Neural progenitor cell (in vitro differentiated cells): ENCODE data around the gene USP32.
"Not testable (repeated sequence)": the region's sequence is repeated elsewhere in the genome, so short reads cannot be mapped to it uniquely, and the experiment has no call there.

ENCODE experiments used
- EZH2 ChIP-seq: fragments of 200-600 bp; sonication (generic); IDR thresholded peaks from 2 replicates; pipeline ENCODE4 v1.6.1; 2017; ENCODE audit warnings: antibody characterized with exemption, mild to moderate bottlenecking, moderate library complexity
- TF ChIP-seq, protein P1 (sequence below): fragments of 200-600 bp; sonication (generic); IDR thresholded peaks from 2 replicates; pipeline ENCODE4 v1.5.1; 2017; ENCODE audit warnings: antibody characterized with exemption, mild to moderate bottlenecking

DNA sequence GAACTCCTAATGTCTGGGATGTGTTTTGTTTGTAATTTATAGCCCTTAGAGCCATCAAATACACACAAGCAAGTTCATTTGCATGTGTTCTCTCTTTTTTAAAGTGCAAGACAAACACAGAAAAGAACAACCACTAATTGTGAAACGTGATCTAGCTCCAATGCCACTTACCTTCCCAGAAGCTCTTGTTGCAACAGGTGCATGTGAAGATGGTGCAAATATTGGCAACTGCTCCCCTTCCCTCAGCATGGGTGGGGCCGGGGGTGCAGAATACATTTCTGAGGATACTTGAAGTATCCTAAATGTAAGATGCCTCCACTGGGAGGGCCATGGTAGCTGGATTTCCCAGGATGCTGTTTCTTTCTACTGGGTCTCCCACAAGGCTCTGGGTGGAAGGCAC is 213.8 kb downstream of the USP32 start:
- TF ChIP-seq, protein P1, sequence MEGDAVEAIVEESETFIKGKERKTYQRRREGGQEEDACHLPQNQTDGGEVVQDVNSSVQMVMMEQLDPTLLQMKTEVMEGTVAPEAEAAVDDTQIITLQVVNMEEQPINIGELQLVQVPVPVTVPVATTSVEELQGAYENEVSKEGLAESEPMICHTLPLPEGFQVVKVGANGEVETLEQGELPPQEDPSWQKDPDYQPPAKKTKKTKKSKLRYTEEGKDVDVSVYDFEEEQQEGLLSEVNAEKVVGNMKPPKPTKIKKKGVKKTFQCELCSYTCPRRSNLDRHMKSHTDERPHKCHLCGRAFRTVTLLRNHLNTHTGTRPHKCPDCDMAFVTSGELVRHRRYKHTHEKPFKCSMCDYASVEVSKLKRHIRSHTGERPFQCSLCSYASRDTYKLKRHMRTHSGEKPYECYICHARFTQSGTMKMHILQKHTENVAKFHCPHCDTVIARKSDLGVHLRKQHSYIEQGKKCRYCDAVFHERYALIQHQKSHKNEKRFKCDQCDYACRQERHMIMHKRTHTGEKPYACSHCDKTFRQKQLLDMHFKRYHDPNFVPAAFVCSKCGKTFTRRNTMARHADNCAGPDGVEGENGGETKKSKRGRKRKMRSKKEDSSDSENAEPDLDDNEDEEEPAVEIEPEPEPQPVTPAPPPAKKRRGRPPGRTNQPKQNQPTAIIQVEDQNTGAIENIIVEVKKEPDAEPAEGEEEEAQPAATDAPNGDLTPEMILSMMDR: not testable (repeated sequence)
- not testable (repeated sequence) for TF ChIP-seq EZH2
